Mucosa of stomach (tissue), 1 donor: ENCODE data around the gene PAX2.

Source experiments
- H3K27me3 ChIP-seq: one replicate; pipeline ENCODE4 v1.7.0; 2013; ENCODE audit warnings: mild to moderate bottlenecking, low read length; ENCODE audit not compliant: control insufficient read depth, insufficient read depth
- H3K36me3 ChIP-seq: one replicate; pipeline ENCODE4 v1.7.0; 2013; ENCODE audit warnings: low read length; ENCODE audit not compliant: control insufficient read depth, insufficient read depth
- H3K4me1 ChIP-seq: one replicate; pipeline ENCODE4 v1.7.0; 2013; ENCODE audit warnings: mild to moderate bottlenecking, low read length; ENCODE audit not compliant: control insufficient read depth, insufficient read depth
- H3K4me3 ChIP-seq: one replicate; pipeline ENCODE4 v1.7.0; 2013; ENCODE audit warnings: low read length
- H3K9ac ChIP-seq: one replicate; pipeline ENCODE4 v1.7.0; 2013; ENCODE audit warnings: mild to moderate bottlenecking, low read length, moderate library complexity
- H3K9me3 ChIP-seq: one replicate; pipeline ENCODE4 v1.7.0; 2013; ENCODE audit warnings: mild to moderate bottlenecking, low read length, moderate library complexity; ENCODE audit not compliant: control insufficient read depth
- donor health status: Pancreatic carcinoma.

PAX2 gene

DNA sequence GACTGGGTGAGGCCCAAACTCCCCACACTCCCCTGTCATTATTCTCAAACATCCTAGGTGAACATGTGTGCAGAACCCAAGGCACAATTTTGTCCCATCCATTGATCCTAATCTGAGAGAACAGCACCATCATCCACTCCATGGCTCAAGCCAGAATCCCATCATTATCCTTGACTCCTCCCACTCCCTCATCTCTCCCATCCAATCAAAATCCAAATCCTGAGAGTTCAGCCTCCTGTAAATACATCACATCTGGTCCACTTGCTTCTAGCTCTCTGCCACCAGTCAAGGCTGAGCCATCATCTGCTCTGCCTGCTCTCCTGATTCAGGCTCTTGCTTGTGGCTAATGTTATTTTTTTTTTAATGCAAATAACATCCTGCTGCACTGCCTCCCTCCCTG lies 91.5 kb downstream of the PAX2 start:
- H3K9ac ChIP-seq = no peak overlapping the region
- H3K9me3 ChIP-seq = no peaks in the 10 kb centered on the region
- H3K4me1 ChIP-seq = no peaks in the 10 kb centered on the region
- no peak overlapping the region for H3K4me3 ChIP-seq
- no peaks in the 10 kb centered on the region for H3K36me3 ChIP-seq
- H3K27me3 ChIP-seq = peaks cover 24% of the 10 kb centered on the region

- no peak overlapping the region for H3K4me3 ChIP-seq
- H3K4me1 ChIP-seq = no peaks in the 10 kb centered on the region
- H3K36me3 ChIP-seq = no peaks in the 10 kb centered on the region
- no peak overlapping the region for H3K9ac ChIP-seq
- peaks cover 20% of the 10 kb centered on the region for H3K27me3 ChIP-seq
- H3K9me3 ChIP-seq = no peaks in the 10 kb centered on the region
These were observed 91.9 kb downstream of the PAX2 start for GRCh38 chr10:100837300-100837699.

- peaks cover 5% of the 10 kb centered on the region for H3K27me3 ChIP-seq
- no peak overlapping the region for H3K9ac ChIP-seq
- no peaks in the 10 kb centered on the region for H3K9me3 ChIP-seq
- H3K36me3 ChIP-seq = no peaks in the 10 kb centered on the region
- H3K4me3 ChIP-seq = no peak overlapping the region
- no peaks in the 10 kb centered on the region for H3K4me1 ChIP-seq
These were observed 93.6 kb downstream of the PAX2 start for GRCh38 chr10:100838986-100839385.

- no peaks in the 10 kb centered on the region for H3K9me3 ChIP-seq
- no peaks in the 10 kb centered on the region for H3K36me3 ChIP-seq
- H3K9ac ChIP-seq = no peak overlapping the region
- H3K4me1 ChIP-seq = no peaks in the 10 kb centered on the region
- H3K4me3 ChIP-seq = no peak overlapping the region
- no peaks in the 10 kb centered on the region for H3K27me3 ChIP-seq
These were observed 96.1 kb downstream of the PAX2 start for GRCh38 chr10:100841528-100841927.

- no peaks in the 10 kb centered on the region for H3K4me1 ChIP-seq
- no peaks in the 10 kb centered on the region for H3K36me3 ChIP-seq
- no peak overlapping the region for H3K9ac ChIP-seq
- peaks cover 16% of the 10 kb centered on the region for H3K27me3 ChIP-seq
- H3K4me3 ChIP-seq = no peak overlapping the region
- H3K9me3 ChIP-seq = no peaks in the 10 kb centered on the region
These were observed 102.1 kb downstream of the PAX2 start for GRCh38 chr10:100847440-100847839.

GRCh38 chr10:100848770-100849169 lies 103.4 kb downstream of the PAX2 start:
- Histone ChIP-seq H3K9ac (no peak overlapping the region), H3K27me3 (peaks cover 18% of the 10 kb centered on the region), H3K4me3 (no peak overlapping the region), H3K36me3 (no peaks in the 10 kb centered on the region), H3K4me1 (no peaks in the 10 kb centered on the region), H3K9me3 (no peaks in the 10 kb centered on the region)

DNA sequence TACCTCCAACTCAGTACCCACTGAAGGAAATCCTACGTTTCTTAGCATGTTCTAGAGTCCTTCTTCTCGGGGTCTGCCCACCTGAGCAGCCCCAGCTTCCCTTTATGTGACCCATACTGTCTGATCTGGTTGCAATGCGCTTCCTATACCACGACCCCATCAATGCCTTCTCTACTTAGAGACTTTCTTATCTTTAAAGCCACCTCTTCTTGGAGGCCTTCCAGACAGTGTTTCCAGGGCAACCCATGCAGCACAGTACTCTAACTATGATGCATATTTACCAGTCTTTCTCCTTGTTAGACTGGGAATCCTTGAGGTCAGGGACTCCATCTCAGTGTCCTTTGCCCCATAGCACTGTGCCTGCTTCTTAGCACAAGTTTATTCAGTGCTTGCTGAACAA lies 112.9 kb downstream of the PAX2 start:
- no peaks in the 10 kb centered on the region for H3K36me3 ChIP-seq
- no peak overlapping the region for H3K9ac ChIP-seq
- no peak overlapping the region for H3K4me3 ChIP-seq
- no peaks in the 10 kb centered on the region for H3K9me3 ChIP-seq
- peaks cover 18% of the 10 kb centered on the region for H3K27me3 ChIP-seq
- H3K4me1 ChIP-seq = no peaks in the 10 kb centered on the region

GRCh38 chr10:100858747-100859483 lies 113.5 kb downstream of the PAX2 start:
- Histone ChIP-seq H3K4me3 (no peak overlapping the region), H3K9me3 (no peaks in the 10 kb centered on the region), H3K27me3 (peaks cover 17% of the 10 kb centered on the region), H3K36me3 (no peaks in the 10 kb centered on the region), H3K9ac (no peak overlapping the region), H3K4me1 (no peaks in the 10 kb centered on the region)

DNA sequence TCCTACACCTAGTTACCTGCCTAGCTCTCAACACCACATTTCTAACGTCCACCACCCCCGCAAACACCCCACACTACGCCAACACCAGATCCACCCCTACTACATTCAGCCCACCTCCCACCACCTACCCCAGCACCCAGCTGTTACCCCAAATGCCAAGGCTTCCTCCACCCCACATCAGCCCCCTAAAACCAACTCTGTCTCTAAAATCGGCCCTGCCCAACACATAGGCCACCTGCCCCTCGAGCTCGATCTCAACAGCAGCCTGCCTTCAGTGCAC lies 114.0 kb downstream of the PAX2 start:
- no peaks in the 10 kb centered on the region for H3K4me1 ChIP-seq
- no peaks in the 10 kb centered on the region for H3K36me3 ChIP-seq
- peaks cover 17% of the 10 kb centered on the region for H3K27me3 ChIP-seq

DNA sequence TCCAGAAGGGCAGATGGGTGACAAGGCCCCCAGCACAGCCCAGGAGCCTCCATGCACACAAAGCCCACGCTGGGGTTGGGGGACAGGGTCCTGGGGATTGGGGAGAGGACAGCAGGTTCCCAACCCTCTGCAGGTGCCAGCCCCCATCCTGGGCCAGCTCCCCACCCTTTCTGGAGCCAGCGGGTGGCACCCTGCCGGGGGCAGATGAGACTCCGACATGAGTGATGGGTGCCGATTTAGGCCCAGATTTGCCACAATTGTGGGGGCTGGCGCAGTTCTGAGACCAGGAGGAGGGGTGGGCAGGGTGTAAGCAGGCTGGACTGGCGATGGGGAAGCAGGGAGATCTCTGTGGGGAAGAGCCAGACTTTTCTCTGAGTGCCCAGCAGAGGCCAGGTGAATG lies 118.1 kb downstream of the PAX2 start:
- H3K4me3 ChIP-seq = no peak overlapping the region
- no peaks in the 10 kb centered on the region for H3K4me1 ChIP-seq
- no peaks in the 10 kb centered on the region for H3K9me3 ChIP-seq
- H3K36me3 ChIP-seq = no peaks in the 10 kb centered on the region
- no peak overlapping the region for H3K9ac ChIP-seq
- H3K27me3 ChIP-seq = peaks cover 44% of the 10 kb centered on the region

More for the DNA sequence above, 114.0 kb downstream of the PAX2 start:
- Histone ChIP-seq H3K9me3 (no peaks in the 10 kb centered on the region), H3K9ac (no peak overlapping the region), H3K4me3 (no peak overlapping the region)

DNA sequence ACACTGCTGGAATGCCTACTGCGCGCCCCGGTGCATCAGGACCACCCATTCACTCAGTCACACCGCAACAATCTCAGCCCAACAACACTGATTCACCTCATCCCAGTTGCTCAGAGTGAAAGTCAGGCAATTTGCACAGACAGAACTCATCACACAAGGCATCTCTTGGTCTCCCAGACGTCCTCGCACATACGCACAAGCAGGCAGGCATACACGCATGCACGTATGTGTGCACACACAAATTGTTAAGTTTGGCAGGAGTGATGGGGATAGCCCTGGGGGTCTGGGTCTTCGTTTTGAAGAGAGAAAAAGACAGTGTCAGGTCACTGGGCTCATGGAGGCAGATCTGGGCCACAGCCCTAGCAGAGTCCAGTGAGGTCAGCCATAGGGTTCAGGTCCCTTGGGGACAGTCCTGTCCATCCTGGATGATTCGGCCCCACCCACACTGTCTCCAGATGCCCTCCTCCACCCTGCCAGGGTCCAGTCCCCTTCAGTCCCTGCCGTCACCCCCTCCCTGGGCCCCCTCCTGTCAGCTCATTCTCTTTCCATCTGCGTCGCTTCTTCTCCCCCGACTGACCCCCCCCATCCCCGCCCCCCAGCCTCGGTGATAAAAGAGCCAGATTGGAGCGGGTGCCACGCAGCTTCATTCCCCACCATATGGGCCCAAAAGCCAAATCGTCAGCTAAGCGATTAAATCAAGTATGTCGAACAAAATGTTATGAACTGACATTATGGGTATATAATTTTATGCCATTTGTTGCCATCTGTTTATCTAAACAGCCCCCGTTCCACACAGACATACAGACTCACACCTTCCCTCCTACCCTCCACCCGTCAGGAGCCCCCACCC lies 118.9 kb downstream of the PAX2 start:
- Histone ChIP-seq H3K9me3 (no peaks in the 10 kb centered on the region), H3K36me3 (no peaks in the 10 kb centered on the region), H3K9ac (no peak overlapping the region), H3K4me1 (no peaks in the 10 kb centered on the region), H3K27me3 (peaks cover 43% of the 10 kb centered on the region), H3K4me3 (no peak overlapping the region)

DNA sequence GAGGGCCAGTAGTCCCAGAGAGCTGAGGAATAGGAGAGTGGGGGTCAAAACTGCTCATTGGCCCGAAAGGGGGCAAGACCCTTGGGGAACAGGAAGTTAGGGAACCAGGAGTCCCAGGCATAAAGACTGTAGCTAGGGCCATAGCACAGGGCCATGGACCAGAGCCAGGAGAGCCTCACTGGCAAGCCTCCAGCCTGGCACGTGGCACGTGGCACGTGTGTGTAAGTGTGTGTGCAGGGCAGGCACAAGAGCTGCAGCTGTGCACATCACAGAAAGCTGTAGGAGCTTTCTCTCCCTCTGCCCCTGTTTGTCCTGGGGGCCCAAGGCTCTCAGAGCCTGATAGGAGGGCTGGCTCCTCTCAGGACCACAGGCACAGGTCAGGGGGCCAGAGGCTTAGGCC lies 119.6 kb downstream of the PAX2 start:
- no peaks in the 10 kb centered on the region for H3K9me3 ChIP-seq
- H3K4me1 ChIP-seq = no peaks in the 10 kb centered on the region
- no peaks in the 10 kb centered on the region for H3K36me3 ChIP-seq
- H3K4me3 ChIP-seq = no peak overlapping the region
- peaks cover 37% of the 10 kb centered on the region for H3K27me3 ChIP-seq
- H3K9ac ChIP-seq = no peak overlapping the region
